Embryonic facial prominence (tissue), 1 donor: ENCODE measurements around the gene MYH13.
A peak's percentile ranks its signal among the peaks of the same experiment; 100 is the strongest.
"Not testable (repeated sequence)": the region's sequence is repeated elsewhere in the genome, so short reads cannot be mapped to it uniquely, and the experiment has no call there.

ENCODE experiments used
- DNase-seq: peaks from one replicate; pipeline ENCODE4 v3.0.0-alpha.2; 2016; ENCODE audit errors: extremely low spot score

MYH13 gene

DNA sequence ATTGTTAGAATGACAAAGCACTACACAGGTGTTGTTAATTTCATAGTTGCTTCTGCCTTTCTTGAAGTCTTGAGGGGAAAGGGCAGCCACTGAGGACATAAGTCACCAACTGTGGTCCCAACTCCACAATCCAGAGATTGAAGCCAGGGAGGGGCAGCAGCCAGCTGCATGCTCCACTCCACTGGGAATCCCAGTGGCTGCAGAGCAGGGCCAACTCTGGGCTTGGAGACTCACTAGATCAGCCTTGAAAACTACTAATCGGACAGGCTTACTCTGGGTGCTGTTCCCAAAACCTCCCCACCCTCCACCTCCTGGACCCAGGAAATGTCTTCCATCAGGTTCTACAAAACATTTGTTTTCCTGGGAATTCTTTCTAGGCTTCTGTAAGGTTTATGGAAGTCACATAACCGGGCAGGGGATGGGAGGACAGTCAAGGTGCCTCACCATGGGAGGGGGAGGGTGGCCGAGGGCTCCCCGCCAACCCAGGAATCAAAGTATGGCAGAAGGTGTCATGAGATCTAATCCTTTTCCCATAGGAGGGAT lies 68.0 kb downstream of the MYH13 start:
- no peak for DNase-seq

DNA sequence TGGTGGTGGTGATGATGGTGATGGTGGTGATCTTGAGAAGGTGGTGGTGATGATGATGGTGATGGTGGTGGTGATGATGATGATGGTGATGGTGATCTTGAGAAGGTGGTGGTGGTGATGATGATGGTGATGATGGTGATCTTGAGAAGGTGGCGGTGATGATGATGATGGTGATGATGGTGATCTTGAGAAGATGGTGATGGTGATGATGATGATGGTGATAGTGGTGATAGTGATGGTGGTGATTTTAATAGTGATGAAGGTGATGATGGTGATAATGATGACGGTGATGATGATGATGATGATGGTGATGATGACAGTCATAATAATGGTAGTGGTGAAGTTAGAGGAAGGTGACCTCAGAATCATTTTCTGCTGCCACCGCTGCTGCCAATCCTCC lies 75.1 kb downstream of the MYH13 start:
- no peak for DNase-seq

DNA sequence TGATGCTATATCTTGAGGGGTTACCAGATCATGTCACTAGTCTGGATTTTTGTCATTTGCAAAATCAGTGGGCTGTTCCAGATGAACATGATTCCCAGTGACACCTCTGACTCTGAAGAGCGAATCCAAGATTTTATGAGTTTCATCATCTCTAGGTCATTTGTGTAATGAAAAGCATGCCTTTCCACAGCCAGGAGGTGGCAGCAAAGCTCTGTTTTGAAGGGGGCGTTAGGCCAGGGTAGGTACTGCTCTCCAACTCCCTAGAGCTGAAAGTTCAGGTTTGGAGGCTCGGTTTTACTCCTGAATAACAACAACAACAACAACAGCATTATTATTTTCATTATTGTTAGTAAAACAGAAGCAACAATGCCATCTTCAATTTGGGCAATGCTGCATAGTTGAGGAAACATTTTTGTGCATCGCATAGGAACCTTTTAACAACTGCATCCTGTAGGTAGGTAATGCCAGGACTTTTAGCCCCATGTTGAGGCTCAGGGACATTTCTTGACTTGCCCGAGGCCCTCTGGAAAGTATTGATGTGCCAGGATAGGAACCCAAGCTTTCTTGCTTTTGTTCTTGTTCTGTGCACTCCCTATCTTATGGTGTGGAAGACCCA lies 77.0 kb downstream of the MYH13 start:
- no peak for DNase-seq

DNA sequence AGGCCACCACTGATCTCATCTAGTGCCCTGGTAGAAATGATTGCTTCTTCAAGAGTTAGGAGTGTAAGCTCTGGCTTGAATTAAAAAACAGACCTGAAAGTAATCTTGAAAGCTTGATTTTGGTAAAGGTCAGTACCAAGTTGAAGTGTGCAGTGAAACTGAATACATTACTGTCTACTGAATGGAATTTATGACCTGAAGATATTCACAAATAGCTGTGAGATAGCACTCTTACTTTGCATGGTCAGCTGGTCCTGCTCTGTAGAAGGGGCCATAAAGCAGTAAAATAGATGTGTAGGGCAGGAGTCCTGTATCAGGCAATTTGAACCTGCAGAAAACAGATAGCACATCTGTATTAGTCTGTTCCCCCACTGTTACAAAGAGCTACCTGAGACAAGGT lies 78.6 kb downstream of the MYH13 start:
- no peak for DNase-seq

DNA sequence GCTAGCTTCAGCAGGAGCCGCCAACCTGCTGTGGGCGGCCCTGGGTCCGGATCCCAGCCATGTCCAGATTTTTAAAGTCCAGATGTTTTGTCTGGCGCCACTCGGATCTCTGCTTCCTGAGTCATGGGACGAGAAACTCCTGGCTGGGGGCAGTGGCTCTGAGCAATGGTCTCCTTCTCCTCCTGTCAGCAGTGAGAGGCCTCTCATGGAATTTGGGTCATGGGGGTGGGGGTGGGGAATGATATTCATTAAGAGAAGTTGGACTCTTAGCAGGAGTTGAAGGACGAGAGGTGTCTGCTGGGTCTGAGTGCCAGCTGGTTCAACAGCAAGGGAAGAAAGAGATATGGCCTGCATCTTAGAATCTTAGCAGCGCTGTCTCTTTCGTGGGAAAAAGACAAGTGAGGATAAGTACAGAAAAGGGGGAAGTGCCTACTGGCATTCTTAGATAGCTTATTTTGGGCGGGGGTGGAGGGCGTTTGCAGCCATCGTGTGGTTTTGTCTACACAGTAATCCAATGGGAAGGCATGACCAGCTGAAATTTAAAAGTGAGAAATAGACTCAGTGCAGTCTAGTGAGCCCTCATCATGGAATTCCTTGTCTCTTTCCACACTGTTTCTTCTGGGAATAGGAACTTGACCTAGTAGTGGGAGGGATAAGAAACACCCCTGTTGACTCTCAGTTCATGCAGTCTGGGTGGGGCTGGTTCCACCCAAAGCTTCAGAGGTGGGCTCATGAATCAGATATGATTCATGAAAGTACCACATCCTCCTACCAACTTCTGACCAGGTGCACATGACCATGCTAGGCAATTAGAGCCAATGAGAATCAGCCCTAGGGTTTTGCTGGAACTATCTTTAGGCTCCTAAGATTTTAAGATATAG lies 80.5 kb downstream of the MYH13 start:
- no peak for DNase-seq

DNA sequence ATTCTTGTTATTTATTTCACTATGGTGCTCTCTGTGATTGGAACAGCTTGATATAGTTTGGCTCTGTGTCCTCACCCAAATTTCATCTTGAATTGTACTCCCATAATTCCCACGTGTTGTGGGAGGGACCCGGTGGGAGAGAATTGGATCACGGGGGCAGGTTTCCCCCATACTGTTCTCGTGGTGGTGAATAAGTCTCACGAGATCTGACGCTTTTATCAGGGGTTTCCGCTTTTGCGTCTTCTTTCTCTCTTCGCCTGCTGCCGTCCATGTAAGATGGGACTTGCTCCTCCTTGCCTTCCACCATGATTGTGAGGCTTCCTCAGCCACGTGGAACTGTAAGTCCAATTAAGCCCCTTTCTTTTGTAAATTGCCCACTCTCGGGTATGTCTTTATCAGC lies 81.2 kb downstream of the MYH13 start:
- not testable (repeated sequence) for DNase-seq

DNA sequence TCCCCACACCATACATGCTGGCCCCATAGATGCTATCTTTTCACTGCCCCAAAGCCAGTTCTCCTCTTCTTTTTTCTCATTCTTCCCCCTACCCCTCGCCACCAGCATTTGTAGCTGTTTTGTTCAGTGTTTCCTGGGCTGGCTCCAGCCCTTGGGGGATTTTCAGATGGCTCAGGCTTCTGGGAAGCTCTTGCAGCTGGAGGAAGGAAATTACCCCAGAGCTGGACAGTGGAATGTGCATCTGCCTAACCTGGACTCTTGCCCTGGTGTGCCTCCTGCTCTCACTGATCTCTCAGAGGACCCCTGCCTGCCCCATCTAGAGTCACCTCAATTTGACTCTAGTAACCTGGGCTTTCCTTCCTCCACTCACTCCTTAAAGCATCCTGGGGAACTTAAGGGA lies 82.8 kb downstream of the MYH13 start:
- DNase-seq, result no peak

DNA sequence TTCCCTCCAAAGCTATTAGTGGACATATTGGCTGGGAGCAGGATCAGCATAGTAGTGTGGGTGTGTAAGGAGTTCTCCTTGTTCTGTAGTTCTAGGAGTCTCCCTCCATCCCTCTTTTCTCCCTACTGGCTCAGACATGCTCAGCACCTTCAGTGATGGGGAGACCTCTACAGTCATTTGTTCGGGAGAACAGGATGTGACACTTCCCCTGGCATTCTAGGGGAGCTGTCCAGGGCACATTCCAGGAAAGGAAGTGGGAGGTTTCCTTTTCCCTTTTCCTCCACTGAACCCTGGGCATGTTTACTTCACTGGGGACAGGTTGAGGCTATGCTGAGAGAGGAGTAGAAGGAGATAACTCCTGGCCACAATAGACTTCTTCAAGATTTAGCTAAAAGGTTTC lies 86.5 kb downstream of the MYH13 start:
- DNase-seq, result no peak

DNA sequence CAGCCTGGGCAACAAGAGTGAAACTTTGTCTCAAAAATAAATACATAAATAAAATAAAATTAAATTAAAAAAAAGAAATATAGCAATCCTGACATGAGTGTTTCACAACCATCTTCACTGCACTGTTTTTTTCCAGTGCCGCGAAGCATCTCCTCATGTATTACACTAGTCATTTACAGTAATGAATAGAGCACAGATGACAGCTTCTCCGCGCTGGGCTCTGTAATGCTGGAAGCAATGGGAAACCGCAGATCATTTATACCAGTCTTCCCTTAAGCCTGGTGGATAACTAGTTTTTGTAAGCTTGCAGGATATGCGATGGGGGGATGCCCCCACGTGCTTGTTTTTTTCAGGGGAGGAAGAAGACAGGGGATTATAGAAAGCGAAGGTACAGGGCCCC lies 86.9 kb downstream of the MYH13 start:
- no peak for DNase-seq

DNA sequence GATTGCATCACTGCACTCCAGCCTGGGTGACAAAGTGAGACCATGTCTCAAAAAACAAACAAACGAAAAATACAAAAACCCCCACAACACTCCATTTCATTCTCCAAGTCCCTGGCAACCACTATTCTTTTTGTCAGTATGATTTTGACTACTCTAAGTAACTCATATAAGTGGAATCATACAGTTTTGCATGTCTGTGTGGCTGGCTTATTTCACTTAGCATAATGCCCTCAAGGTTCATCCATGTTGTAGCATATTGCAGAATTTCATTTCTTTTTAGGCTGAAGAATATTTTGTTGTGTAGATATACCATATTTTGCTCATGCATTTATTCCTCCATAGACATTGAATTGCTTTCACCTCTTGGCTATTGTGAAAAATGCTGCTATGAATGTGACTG lies 92.7 kb downstream of the MYH13 start:
- no peak for DNase-seq

DNA sequence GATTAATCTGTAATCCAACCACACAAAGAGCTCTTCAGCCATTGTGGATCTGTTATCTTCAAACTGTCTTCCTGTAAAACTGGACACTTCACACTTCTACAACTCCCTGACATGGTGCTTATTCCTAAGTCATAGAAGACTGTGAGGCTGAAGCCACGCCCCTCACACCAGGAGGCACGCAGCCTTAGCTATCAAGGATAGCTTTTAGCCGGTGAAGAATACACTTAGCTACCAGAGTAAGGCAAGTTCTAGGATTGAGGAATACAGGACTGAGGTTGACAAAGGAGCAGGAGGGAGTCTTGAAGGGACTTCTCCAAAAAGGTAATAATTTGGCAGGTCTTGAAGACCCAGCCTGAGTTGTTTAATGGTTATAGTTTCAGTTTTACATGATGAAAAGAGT lies 94.6 kb downstream of the MYH13 start:
- DNase-seq, result no peak

DNA sequence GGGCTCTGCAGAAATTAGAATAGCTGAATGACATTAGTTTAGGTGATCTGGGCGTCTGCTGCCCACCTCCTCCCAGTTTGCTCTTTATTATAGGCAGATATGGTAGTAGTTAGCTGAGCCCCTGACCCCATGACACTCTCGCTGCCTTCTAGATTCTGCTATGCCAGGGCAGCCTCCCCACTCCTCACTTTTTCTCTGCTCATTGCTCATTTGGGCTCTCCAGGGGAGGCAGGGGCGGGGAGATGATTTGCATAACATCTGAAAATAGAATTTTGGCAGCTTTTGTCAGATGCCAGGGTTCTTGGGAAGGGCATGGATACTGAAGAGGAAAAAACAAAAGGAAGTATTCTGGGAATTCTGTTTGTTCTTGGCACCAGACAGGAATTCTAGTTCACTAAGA lies 96.4 kb downstream of the MYH13 start:
- no peak for DNase-seq

DNA sequence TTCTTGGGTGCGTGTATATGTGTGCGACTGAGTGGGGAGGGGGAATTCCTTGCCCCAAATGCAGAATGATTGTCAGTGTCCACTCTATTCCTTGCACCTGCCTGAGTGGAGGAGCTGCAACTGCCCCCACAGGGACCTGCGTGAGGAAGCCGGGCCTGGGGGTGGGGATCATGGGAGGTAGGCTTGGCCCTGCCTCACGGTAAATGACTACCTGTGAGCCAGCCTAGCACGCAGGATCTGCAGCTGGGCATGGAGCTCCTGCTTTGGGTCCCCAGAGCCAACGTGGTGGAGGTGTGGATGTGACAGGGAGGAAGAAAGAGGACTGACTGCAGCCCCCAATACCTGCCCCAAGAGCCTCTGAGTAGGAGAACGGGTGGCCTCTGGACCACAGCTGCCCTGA lies 97.4 kb downstream of the MYH13 start:
- no peak for DNase-seq

DNA sequence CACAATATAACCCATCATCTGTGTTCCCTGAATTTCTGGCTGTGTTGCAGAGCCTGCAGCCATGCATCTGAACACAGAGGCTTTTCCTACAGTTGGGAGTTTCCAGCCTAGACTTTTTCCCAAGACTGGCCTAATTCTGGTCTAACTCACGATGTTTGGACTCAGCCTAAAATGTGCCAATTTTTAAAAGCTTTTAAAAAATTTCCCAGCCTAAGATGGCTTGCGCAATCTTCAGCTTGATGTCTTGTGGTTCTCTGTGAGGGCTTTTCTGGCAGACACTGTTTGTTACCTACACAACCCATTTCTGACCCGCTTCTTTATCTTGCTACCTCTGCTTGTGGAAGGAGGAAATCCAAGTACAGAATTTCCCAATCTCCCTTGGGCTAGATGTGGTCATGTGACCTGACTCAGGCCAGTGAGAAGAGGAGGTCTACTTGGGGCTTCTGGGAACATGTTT lies 101.7 kb downstream of the MYH13 start:
- no peak for DNase-seq

DNA sequence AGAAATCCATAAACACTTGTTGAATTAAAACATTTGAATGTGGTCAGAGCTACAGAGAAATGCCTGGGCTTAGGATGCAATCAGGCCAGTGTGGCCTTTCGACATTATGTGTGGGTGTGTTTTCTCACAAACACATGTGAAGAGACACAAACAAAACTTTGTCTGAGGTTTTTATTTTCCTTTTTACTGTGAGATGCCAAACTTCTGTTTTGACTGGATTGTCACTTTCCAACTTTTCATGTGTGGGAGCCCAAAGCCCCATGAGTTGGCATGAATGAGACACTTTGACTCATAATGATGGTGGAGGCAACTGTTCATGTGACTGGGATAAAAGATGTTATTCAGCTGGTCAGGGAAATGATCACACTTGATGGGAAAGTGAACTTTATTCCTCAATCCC lies 102.5 kb downstream of the MYH13 start:
- no peak for DNase-seq

DNA sequence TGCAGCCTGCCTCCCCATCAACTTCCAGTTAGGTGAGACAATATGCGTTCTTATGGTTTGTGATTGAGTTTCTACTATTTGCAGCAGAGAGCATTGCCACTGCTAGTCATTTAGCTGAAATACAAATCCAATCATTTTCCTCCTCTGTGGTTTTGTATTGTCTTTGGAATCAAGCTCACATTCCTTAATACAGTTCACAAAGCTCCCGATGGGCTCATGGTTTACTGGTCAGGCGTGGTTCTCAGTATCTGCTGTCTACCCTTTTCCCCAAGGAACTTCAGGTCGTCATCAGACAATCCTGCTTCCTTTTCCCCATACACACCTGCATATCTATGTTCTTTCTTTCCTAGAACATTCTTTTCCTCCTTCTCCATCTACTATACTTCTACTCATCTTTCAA lies 104.8 kb downstream of the MYH13 start:
- DNase-seq, result no peak

DNA sequence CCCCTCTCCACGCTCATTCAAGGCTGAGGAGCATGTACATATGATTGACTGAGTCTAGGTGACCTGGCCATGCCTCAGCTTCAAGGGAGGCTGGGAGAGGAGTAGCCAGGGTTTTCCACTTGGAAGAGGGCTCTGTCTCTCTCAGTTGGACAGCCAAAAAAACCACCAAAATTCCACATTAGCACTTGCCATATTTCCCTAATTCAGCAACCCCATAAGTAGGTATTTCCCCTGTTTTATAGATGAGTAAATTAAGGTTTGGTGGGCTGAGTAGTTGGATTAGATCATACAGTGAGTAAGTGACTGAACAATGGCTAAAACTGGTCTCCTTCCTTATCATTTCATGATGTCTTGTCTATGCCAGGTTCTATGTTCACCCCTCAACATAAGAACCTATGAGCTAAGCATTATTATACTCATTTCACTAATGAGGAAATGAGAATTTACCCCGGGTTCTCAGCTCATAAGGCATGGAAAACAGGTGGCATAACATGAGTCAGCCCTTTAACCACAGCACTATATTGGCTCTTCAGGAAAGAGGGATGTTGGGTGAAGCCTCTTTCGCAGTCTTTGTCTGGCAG lies 106.4 kb downstream of the MYH13 start:
- DNase-seq, result no peak

DNA sequence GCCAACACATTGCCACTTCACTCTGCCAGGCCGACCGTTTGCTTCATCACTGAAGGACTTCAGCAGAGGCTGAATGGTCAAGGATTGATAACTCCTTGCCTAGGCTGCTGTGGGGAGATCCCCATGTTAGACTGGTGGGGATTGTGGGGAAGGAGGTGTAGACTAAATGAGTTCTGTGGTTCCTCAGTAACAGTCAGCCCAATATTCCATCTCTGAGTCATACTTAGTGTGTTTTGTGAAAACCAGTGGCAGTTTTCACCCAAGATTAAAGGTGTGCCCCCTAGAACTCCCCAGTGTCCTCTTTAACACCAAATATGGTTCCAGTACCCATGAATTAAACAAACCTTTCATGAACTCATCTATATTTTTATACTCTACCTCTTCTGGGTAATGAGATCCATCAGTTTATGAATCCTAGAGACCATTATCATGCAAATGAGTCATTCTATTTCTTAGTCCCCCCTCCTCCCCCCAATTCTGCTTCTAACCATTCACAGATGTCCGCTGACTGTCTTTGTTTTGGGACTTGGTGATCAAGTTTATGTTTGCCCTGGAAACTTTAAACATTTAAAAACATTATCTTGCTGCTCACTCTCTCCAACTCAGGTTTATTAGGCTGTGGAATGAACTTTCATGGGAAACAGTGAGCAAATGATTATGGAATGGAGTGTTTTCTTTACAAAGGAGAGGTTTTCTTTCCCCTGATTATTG lies 107.6 kb downstream of the MYH13 start:
- DNase-seq, result peak; percentile 60

DNA sequence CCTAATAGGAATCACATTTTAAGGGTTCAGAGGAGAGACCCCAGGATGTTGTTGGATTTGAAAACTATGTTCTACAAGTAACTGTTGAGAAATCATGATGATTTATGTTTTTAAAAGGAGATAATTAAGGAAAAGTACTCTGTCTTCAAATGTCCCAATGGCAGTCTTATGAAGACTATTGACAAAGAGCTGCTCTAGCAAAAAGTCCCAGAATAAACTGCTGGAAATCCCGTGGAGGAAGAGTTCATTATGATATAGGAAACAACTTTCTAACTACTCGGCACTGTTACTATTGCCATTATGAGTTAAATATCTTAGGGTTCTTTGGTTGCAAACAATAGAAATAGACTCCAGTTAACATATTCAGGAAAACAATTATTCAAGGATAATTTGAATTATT lies 108.8 kb downstream of the MYH13 start:
- DNase-seq, result no peak

DNA sequence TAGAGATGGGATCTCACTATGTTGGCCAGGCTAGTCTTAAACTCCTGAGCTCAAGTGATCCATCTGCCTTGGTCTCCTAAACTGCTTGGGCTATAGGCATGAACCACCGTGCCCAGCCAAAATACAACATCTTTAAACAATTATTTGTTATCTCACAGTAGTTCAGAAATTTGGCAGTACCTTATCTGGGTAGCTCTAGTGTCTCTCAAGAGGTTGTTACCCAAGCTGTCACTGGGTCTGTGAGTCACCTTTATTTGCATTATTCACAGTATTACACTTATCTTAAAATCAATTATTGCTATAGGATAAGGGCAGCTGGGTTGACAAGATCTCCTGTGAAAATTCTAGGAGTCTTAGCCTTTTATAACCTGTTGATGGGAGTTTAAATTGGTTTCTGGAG lies 110.4 kb downstream of the MYH13 start:
- DNase-seq, result no peak

DNA sequence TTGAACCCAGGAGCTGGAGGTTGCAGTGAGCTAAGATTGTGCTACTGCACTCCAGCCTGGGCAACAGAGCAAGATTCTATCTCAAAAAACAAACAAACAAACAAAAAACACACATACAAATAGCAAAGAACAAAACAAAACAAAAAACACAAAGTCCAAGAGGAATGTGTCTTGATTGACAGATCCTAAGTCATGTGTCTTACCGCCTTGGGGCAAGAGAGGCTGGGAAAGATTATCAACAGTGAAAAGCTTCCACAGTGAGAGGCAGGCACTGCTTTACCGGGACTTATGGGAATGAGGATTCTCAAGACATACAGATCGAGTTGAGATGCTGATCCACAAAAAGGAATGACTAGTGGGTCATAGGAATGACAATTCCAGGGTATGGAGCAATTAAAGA lies 111.7 kb downstream of the MYH13 start:
- no peak for DNase-seq
